Measurements from ENCODE around the gene TRMT112.
A peak's percentile ranks its signal among the peaks of the same experiment; 100 is the strongest.

DNA sequence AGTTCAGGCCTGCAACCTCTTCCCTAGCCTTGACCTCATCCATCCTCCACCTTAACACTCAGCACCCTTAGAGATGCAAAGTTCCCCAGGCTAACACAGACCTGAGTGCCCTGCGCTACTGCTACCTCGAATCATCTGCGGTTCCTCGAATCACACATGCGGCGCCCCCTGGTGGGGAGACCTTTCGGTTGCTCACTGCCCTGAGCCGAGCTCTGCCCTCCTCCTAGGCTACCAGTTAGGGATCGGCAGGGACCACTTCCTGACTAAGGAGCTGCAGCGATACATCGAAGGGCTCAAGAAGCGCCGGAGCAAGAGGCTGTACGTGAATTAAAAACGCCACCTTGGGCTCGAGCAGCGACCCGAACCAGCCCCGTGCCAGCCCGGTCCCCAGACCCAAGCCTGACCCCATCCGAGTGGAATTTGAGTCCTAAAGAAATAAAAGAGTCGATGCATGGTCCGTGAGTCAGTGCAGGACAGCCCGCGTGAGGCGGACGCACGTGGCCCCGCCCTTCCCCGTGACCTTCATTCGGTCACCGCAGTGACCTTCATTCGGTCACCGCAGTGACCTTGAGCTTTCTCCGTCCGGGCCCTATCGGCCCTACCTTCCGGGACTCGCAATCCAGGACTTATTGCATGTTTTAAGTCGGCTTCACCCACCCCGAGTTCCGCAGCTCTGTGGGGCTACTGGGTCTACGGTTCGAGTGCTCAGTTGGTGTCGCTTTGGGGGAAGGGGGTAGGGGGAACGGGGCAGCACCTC, 12.9 kb downstream of the TRMT112 start:
- TF ChIP-seq, protein P1, sequence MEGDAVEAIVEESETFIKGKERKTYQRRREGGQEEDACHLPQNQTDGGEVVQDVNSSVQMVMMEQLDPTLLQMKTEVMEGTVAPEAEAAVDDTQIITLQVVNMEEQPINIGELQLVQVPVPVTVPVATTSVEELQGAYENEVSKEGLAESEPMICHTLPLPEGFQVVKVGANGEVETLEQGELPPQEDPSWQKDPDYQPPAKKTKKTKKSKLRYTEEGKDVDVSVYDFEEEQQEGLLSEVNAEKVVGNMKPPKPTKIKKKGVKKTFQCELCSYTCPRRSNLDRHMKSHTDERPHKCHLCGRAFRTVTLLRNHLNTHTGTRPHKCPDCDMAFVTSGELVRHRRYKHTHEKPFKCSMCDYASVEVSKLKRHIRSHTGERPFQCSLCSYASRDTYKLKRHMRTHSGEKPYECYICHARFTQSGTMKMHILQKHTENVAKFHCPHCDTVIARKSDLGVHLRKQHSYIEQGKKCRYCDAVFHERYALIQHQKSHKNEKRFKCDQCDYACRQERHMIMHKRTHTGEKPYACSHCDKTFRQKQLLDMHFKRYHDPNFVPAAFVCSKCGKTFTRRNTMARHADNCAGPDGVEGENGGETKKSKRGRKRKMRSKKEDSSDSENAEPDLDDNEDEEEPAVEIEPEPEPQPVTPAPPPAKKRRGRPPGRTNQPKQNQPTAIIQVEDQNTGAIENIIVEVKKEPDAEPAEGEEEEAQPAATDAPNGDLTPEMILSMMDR (IDR thresholded peaks at IDR 0.05): peak; percentile 82 to 91 (median 90)
- TF ChIP-seq POLR2A (IDR thresholded peaks at IDR 0.05): peak; percentile 17

Data from right lobe of liver (tissue), 4 donors.